ENCODE measurements around the gene DDX17.

DDX17 gene

DNA sequence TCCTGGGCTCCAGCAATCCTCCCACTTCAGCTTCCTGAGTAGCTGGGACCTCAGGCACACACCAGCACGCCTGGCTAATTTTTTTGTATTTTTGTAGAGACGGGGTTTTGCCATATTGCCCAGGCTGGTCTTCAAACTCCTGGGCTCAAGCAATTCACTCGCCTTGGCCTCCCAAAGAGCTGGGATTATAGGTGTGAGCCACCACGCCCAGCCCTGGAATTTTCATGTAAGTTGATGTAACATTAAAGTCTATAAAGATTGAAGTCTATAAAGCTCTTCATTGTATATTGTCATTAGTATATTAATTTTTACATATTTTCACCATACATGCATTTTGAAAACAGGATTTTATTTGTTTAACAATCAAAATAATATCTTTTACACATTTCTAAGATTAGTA, 12.5 kb upstream of the DDX17 start:
- H3K4me3 ChIP-seq (ENCODE audit: low read length), result no peak overlapping the region
- H3K27ac ChIP-seq (ENCODE audit: low read length), result no peak overlapping the region
- no peak overlapping the region for H2AFZ ChIP-seq (ENCODE audit: low read length)
- no peak overlapping the region for H3K9ac ChIP-seq (ENCODE audit: low read length)
- no peaks in the 10 kb centered on the region for H3K9me3 ChIP-seq (replicated peaks; ENCODE audit: insufficient read depth, low read length)
- no peaks in the 10 kb centered on the region for H3K4me1 ChIP-seq (ENCODE audit: low read length)
- H3K79me2 ChIP-seq (ENCODE audit: low read length), result no peaks in the 10 kb centered on the region
- no peak overlapping the region for H3K4me2 ChIP-seq (ENCODE audit: low read depth, low read length)
- TF ChIP-seq EZH2 (optimal IDR thresholded peaks at IDR 0.05; ENCODE audit: low read depth, low read length) (no peak), EZH2phosphoT487 (IDR thresholded peaks at IDR 0.05; ENCODE audit: low read length) (no peak)
- TF ChIP-seq, protein P1, sequence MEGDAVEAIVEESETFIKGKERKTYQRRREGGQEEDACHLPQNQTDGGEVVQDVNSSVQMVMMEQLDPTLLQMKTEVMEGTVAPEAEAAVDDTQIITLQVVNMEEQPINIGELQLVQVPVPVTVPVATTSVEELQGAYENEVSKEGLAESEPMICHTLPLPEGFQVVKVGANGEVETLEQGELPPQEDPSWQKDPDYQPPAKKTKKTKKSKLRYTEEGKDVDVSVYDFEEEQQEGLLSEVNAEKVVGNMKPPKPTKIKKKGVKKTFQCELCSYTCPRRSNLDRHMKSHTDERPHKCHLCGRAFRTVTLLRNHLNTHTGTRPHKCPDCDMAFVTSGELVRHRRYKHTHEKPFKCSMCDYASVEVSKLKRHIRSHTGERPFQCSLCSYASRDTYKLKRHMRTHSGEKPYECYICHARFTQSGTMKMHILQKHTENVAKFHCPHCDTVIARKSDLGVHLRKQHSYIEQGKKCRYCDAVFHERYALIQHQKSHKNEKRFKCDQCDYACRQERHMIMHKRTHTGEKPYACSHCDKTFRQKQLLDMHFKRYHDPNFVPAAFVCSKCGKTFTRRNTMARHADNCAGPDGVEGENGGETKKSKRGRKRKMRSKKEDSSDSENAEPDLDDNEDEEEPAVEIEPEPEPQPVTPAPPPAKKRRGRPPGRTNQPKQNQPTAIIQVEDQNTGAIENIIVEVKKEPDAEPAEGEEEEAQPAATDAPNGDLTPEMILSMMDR (IDR thresholded peaks at IDR 0.05; ENCODE audit: low read length), result no peak
- H3K9me2 ChIP-seq (replicated peaks; ENCODE audit: insufficient read depth, low read length), result no peaks in the 10 kb centered on the region
- H3K36me3 ChIP-seq (replicated peaks; ENCODE audit: insufficient read depth, low read length), result no peaks in the 10 kb centered on the region
- no peak for DNase-seq
- H3F3A ChIP-seq (ENCODE audit: insufficient read depth, low read length), result no peaks in the 10 kb centered on the region
- no peaks in the 10 kb centered on the region for H3K27me3 ChIP-seq (replicated peaks; ENCODE audit: insufficient read depth, low read length)
- H4K20me1 ChIP-seq (ENCODE audit: insufficient read depth, low read length), result no peaks in the 10 kb centered on the region

DNA sequence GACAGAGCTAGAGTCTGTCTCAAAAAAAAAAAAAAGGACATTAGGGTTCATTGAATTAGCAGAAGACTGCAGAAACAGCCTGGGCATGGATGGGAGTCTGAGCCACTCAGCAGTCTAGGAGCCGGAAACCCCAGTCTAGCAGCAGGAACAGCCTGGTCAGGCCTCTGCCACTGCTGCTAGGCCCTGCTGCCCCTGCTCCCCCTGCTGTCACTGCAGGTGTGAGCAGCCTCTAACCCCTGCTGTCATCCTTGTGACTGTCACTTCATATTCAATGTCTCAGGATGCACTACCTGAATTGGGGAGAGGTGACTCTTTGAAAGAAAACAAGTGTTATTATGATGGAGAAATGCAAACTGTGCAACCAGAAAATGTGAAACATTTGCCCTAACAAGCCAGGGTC, 7.0 kb upstream of the DDX17 start:
- H2AFZ ChIP-seq (ENCODE audit: low read length), result no peak overlapping the region
- H4K20me1 ChIP-seq (ENCODE audit: insufficient read depth, low read length), result no peaks in the 10 kb centered on the region
- DNase-seq, result peak; percentile 77
- H3K4me2 ChIP-seq (ENCODE audit: low read depth, low read length), result no peak overlapping the region
- H3K27me3 ChIP-seq (replicated peaks; ENCODE audit: insufficient read depth, low read length), result no peaks in the 10 kb centered on the region
- no peaks in the 10 kb centered on the region for H3K9me2 ChIP-seq (replicated peaks; ENCODE audit: insufficient read depth, low read length)
- peaks cover 6% of the 10 kb centered on the region for H3K4me1 ChIP-seq (ENCODE audit: low read length)
- TF ChIP-seq, protein P1 (IDR thresholded peaks at IDR 0.05; ENCODE audit: low read length), result peak; percentile 84
- no peak for TF ChIP-seq EZH2 (optimal IDR thresholded peaks at IDR 0.05; ENCODE audit: low read depth, low read length)
- no peak overlapping the region for H3K9ac ChIP-seq (ENCODE audit: low read length)
- H3K4me3 ChIP-seq (ENCODE audit: low read length), result no peak overlapping the region
- H3K79me2 ChIP-seq (ENCODE audit: low read length), result no peaks in the 10 kb centered on the region
- H3F3A ChIP-seq (ENCODE audit: insufficient read depth, low read length), result no peaks in the 10 kb centered on the region
- no peak overlapping the region for H3K27ac ChIP-seq (ENCODE audit: low read length)
- no peaks in the 10 kb centered on the region for H3K36me3 ChIP-seq (replicated peaks; ENCODE audit: insufficient read depth, low read length)
- H3K9me3 ChIP-seq (replicated peaks; ENCODE audit: insufficient read depth, low read length), result no peaks in the 10 kb centered on the region

DNA sequence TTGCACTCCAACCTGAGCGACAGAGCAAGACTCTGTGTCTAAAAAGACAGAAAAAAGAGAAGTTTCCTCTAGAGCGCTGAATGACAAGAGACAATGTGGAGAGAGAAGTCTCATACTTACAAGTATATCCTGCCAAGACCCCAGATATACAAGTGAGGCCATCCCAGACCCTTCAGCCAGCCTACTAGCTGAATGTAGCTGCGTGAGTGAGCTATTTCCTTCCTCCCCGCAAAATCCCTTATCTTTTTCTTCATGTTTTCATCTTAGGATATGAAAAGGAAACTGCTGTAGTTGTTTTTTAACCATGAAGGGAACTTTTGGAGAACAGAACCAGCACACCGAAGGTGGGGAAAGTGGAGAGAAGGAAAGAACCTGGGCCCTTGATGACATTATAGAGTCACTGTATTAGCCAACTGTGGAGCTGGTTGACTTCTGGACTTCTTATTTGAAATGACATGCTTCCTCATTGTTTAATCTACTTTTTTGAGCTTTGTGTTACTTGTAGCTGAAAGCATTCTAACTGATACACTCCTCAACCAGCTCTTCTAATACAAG, 4.4 kb upstream of the DDX17 start:
- Histone ChIP-seq H3K4me3 (ENCODE audit: low read length) (no peak overlapping the region), H3K4me2 (ENCODE audit: low read depth, low read length) (no peak overlapping the region), H3K79me2 (ENCODE audit: low read length) (peaks cover 7% of the 10 kb centered on the region), H3K27ac (ENCODE audit: low read length) (no peak overlapping the region), H3K9me2 (replicated peaks; ENCODE audit: insufficient read depth, low read length) (no peaks in the 10 kb centered on the region), H3K4me1 (ENCODE audit: low read length) (peaks cover 11% of the 10 kb centered on the region), H4K20me1 (ENCODE audit: insufficient read depth, low read length) (no peaks in the 10 kb centered on the region), H3K9ac (ENCODE audit: low read length) (no peak overlapping the region), H3K9me3 (replicated peaks; ENCODE audit: insufficient read depth, low read length) (no peaks in the 10 kb centered on the region), H3K27me3 (replicated peaks; ENCODE audit: insufficient read depth, low read length) (no peaks in the 10 kb centered on the region), H3F3A (ENCODE audit: insufficient read depth, low read length) (peaks cover 6% of the 10 kb centered on the region; the same call in 1 of the 2 replicates), H2AFZ (ENCODE audit: low read length) (no peak overlapping the region), H3K36me3 (replicated peaks; ENCODE audit: insufficient read depth, low read length) (no peaks in the 10 kb centered on the region)
- TF ChIP-seq, protein P1 (IDR thresholded peaks at IDR 0.05; ENCODE audit: low read length), result no peak
- TF ChIP-seq EZH2phosphoT487 (IDR thresholded peaks at IDR 0.05; ENCODE audit: low read length), result no peak
- no peak for TF ChIP-seq EZH2 (optimal IDR thresholded peaks at IDR 0.05; ENCODE audit: low read depth, low read length)
- no peak for DNase-seq
